Fibroblast of lung (primary cell): Measurements from ENCODE around the gene COX4I1. TPM values are rescaled to one million over a fixed set of nuclear protein-coding genes. Genes with fewer than 3 reads are reported as not detected.
"Not testable (repeated sequence)": the region's sequence is repeated elsewhere in the genome, so short reads cannot be mapped to it uniquely, and the experiment has no call there.

ENCODE experiments used
- DNase-seq, 2 donors: peaks; one replicate each; pipeline versions ENCODE4 v3.0.0 to v3.0.0-alpha.2; 2010; ENCODE audit warnings: low read depth in 2 of 2
- H2AFZ ChIP-seq: 2 replicates; pipeline ENCODE4 v1.5.1; 2012; ENCODE audit warnings: low read length, control low read depth, inconsistent platforms
- H3K27ac ChIP-seq: 2 replicates; pipeline ENCODE4 v1.5.1; 2011; ENCODE audit warnings: low read length, control low read depth; ENCODE audit not compliant: insufficient read depth
- H3K27me3 ChIP-seq: 2 replicates; pipeline ENCODE4 v1.5.1; 2011; ENCODE audit warnings: mild to moderate bottlenecking, low read length; ENCODE audit not compliant: control insufficient read depth, insufficient read depth
- H3K36me3 ChIP-seq: 2 replicates; pipeline ENCODE4 v1.5.1; 2011; ENCODE audit warnings: low read length; ENCODE audit not compliant: control insufficient read depth, insufficient read depth
- H3K4me1 ChIP-seq: 2 replicates; pipeline ENCODE4 v1.5.1; 2011; ENCODE audit warnings: low read length; ENCODE audit not compliant: control insufficient read depth, insufficient read depth; ENCODE audit errors: extremely low read depth
- H3K4me2 ChIP-seq: 2 replicates; pipeline ENCODE4 v1.5.1; 2011; ENCODE audit warnings: low read length, control low read depth; ENCODE audit not compliant: insufficient read depth; ENCODE audit errors: extremely low read depth
- H3K4me3 ChIP-seq, 4 experiments: fragments of 200-600 bp in 1 of 4; sonication (generic) in 1 of 4; replicated peaks in 1 of 4; 2 replicates each; pipeline ENCODE4 v1.5.1; 2011 to 2016; ENCODE audit warnings: low read length in 4 of 4, low read depth in 3 of 4, mild to moderate bottlenecking in 3 of 4, control low read depth in 2 of 4, inconsistent platforms in 1 of 4, mixed read lengths in 1 of 4; ENCODE audit not compliant: insufficient read depth in 1 of 4; ENCODE audit errors: control extremely low read depth in 1 of 4
- H3K79me2 ChIP-seq: 2 replicates; pipeline ENCODE4 v1.5.1; 2012; ENCODE audit warnings: mild to moderate bottlenecking, low read length, inconsistent platforms; ENCODE audit not compliant: control insufficient read depth, insufficient read depth
- H3K9ac ChIP-seq: 2 replicates; pipeline ENCODE4 v1.5.1; 2011; ENCODE audit warnings: mild to moderate bottlenecking, low read length, control low read depth; ENCODE audit not compliant: insufficient read depth
- H3K9me3 ChIP-seq: 2 replicates; pipeline ENCODE4 v1.5.1; 2012; ENCODE audit warnings: low read depth, low read length; ENCODE audit not compliant: control insufficient read depth, insufficient read depth
- H4K20me1 ChIP-seq: 2 replicates; pipeline ENCODE4 v1.5.1; 2011; ENCODE audit warnings: low read length; ENCODE audit not compliant: control insufficient read depth, insufficient read depth; ENCODE audit errors: extremely low read depth
- CTCF ChIP-seq, 2 donors: IDR thresholded peaks in 1 of 2; conservative IDR thresholded peaks in 1 of 2; 1 replicate in 1 of 2; 2 replicates in 1 of 2; pipeline ENCODE4 v1.5.1; 2011 to 2012; ENCODE audit warnings: low read length in 2 of 2, control low read depth in 1 of 2, inconsistent platforms in 1 of 2, low read depth in 1 of 2, mild to moderate bottlenecking in 1 of 2
- EZH2 ChIP-seq: IDR thresholded peaks from 2 replicates; pipeline ENCODE4 v1.5.1; 2012; ENCODE audit warnings: low read length, control low read depth, mild to moderate bottlenecking; ENCODE audit errors: missing control alignments
- polyA plus RNA-seq, 2 donors: library from polyadenylated mRNA; depleted of rRNA in 1 of 2; stranded (reverse) in 1 of 2; unstranded in 1 of 2; fragments of >200 nt; gene quantifications; 2 replicates each; pipeline ENCODE4 v1.2.1, GENCODE V29; 2011 to 2012; ENCODE audit warnings: missing spikeins in 1 of 2
- total RNA-seq: library from RNA; depleted of rRNA; stranded (reverse); fragments of >200 nt; gene quantifications from 2 replicates; pipeline ENCODE4 v1.2.1, GENCODE V29; 2014

COX4I1 gene
- total and polyA plus RNA-seq, 2 donors (not counting 1 experiment from before 2014, with no cell fraction given) = 442 to 653 TPM

GRCh38 chr16:85812031-85812807 is 12.7 kb downstream of the COX4I1 start:
- H3K4me2 ChIP-seq = no peak overlapping the region
- no peak overlapping the region for H3K27ac ChIP-seq
- no peaks in the 10 kb centered on the region for H3K36me3 ChIP-seq
- H2AFZ ChIP-seq = no peak overlapping the region
- H3K9ac ChIP-seq = no peak overlapping the region
- DNase-seq = no peak
- peaks cover 10% of the 10 kb centered on the region for H3K27me3 ChIP-seq
- no peaks in the 10 kb centered on the region for H3K79me2 ChIP-seq
- H3K4me1 ChIP-seq = no peaks in the 10 kb centered on the region
- H4K20me1 ChIP-seq = no peaks in the 10 kb centered on the region
- no peaks in the 10 kb centered on the region for H3K9me3 ChIP-seq
- TF ChIP-seq CTCF (conservative IDR thresholded peaks at IDR 0.05 in 1 of 2, IDR thresholded peaks at IDR 0.05 in 1 of 2; ENCODE audit: low read depth in 1 of 2, low read length in 2 of 2) (no peak), EZH2 (no peak)
- H3K4me3 ChIP-seq = no peak overlapping the region

GRCh38 chr16:85812811-85813700 is 13.6 kb downstream of the COX4I1 start:
- Histone ChIP-seq H2AFZ (no peak overlapping the region), H3K9ac (no peak overlapping the region), H3K9me3 (no peaks in the 10 kb centered on the region), H3K27me3 (peaks cover 10% of the 10 kb centered on the region), H3K4me3 (no peak overlapping the region), H3K4me2 (no peak overlapping the region), H3K4me1 (no peaks in the 10 kb centered on the region), H4K20me1 (no peaks in the 10 kb centered on the region), H3K79me2 (no peaks in the 10 kb centered on the region), H3K36me3 (no peaks in the 10 kb centered on the region), H3K27ac (no peak overlapping the region)
- DNase-seq = no peak
- TF ChIP-seq CTCF (conservative IDR thresholded peaks at IDR 0.05 in 1 of 2, IDR thresholded peaks at IDR 0.05 in 1 of 2; ENCODE audit: low read depth in 1 of 2, low read length in 2 of 2) (no peak), EZH2 (no peak)

- Histone ChIP-seq H3K27ac (no peak overlapping the region), H4K20me1 (no peaks in the 10 kb centered on the region), H3K4me3 (no peak overlapping the region), H3K27me3 (peaks cover 16% of the 10 kb centered on the region), H3K9ac (no peak overlapping the region), H3K79me2 (no peaks in the 10 kb centered on the region), H3K4me2 (no peak overlapping the region), H3K36me3 (no peaks in the 10 kb centered on the region), H3K9me3 (no peaks in the 10 kb centered on the region), H3K4me1 (no peaks in the 10 kb centered on the region), H2AFZ (no peak overlapping the region)
- DNase-seq = no peak
- TF ChIP-seq EZH2 (no peak), CTCF (conservative IDR thresholded peaks at IDR 0.05 in 1 of 2, IDR thresholded peaks at IDR 0.05 in 1 of 2; ENCODE audit: low read depth in 1 of 2, low read length in 2 of 2) (no peak)
These were observed 16.7 kb downstream of the COX4I1 start for GRCh38 chr16:85816159-85816558.

- H3K79me2 ChIP-seq, H3K27ac ChIP-seq, H4K20me1 ChIP-seq, H3K4me2 ChIP-seq, H3K4me1 ChIP-seq, H3K9me3 ChIP-seq, DNase-seq, H3K36me3 ChIP-seq, H3K4me3 ChIP-seq, H3K9ac ChIP-seq, H2AFZ ChIP-seq: not testable (repeated sequence)
- peaks cover 11% of the 10 kb centered on the region for H3K27me3 ChIP-seq
These were observed 17.7 kb downstream of the COX4I1 start for GRCh38 chr16:85817195-85817594.
